ENCODE measurements around the gene ZNHIT2.

Gene ZNHIT2

GRCh38 chr11:65071907-65072630 lies 45.4 kb downstream of the ZNHIT2 start:
- no peak for DNase-seq (ENCODE audit: low read depth)

- no peak for DNase-seq (ENCODE audit: low read depth)
These were observed 48.3 kb downstream of the ZNHIT2 start for GRCh38 chr11:65069217-65069616.

GRCh38 chr11:65067446-65067845 lies 50.1 kb downstream of the ZNHIT2 start:
- no peak for DNase-seq (ENCODE audit: low read depth)

- DNase-seq (ENCODE audit: low read depth): no peak
These were observed 50.7 kb downstream of the ZNHIT2 start for GRCh38 chr11:65066805-65067291.

Data from HS-5 (cell line).